Neural progenitor cell (in vitro differentiated cells): ENCODE data around the gene FEZF1. TPM values are rescaled to one million over a fixed set of nuclear protein-coding genes. Genes with fewer than 3 reads are reported as not detected.

Source experiments
- DNase-seq: peaks from one replicate; pipeline ENCODE4 v3.0.0-alpha.2; 2016; ENCODE audit warnings: low spot score
- H2AFZ ChIP-seq: fragments of 200-600 bp; sonication (generic); replicated peaks from 2 replicates; pipeline ENCODE4 v1.6.1; 2016; ENCODE audit warnings: antibody characterized with exemption
- H3F3A ChIP-seq: fragments of 200-600 bp; sonication (generic); 2 replicates; pipeline ENCODE4 v1.6.1; 2016; ENCODE audit warnings: antibody characterized with exemption, low read depth
- H3K27ac ChIP-seq: fragments of 200-600 bp; sonication (generic); 2 replicates; pipeline ENCODE4 v1.5.1; 2016; ENCODE audit warnings: mild to moderate bottlenecking
- H3K27me3 ChIP-seq: fragments of 200-600 bp; sonication (generic); 2 replicates; pipeline ENCODE4 v1.6.1; 2016; ENCODE audit warnings: mild to moderate bottlenecking, moderate library complexity
- H3K36me3 ChIP-seq: fragments of 200-600 bp; sonication (generic); 2 replicates; pipeline ENCODE4 v1.5.1; 2016
- H3K4me1 ChIP-seq: fragments of 200-600 bp; sonication (generic); 2 replicates; pipeline ENCODE4 v1.6.1; 2016; ENCODE audit warnings: mixed run types
- H3K4me2 ChIP-seq: fragments of 200-600 bp; sonication (generic); 2 replicates; pipeline ENCODE4 v1.6.1; 2016
- H3K4me3 ChIP-seq: fragments of 200-600 bp; sonication (generic); 2 replicates; pipeline ENCODE4 v1.5.1; 2016
- H3K79me2 ChIP-seq: fragments of 200-600 bp; sonication (generic); 2 replicates; pipeline ENCODE4 v1.6.1; 2016; ENCODE audit warnings: low read depth
- H3K9ac ChIP-seq: fragments of 200-600 bp; sonication (generic); 2 replicates; pipeline ENCODE4 v1.6.1; 2016
- H3K9me3 ChIP-seq: fragments of 200-600 bp; sonication (generic); 2 replicates; pipeline ENCODE4 v1.5.1; 2016; ENCODE audit warnings: low read depth
- H4K20me1 ChIP-seq: fragments of 200-600 bp; sonication (generic); 2 replicates; pipeline ENCODE4 v1.6.1; 2016; ENCODE audit warnings: low read depth
- H3K27ac Mint-ChIP-seq: 3 replicates; pipeline ENCODE4 v1.8.0; 2021; ENCODE audit warnings: mixed read lengths
- H3K27me3 Mint-ChIP-seq: 2 replicates; pipeline ENCODE4 v1.8.0; 2022; ENCODE audit warnings: low read depth, mild to moderate bottlenecking, inconsistent platforms, moderate library complexity, mixed read lengths; ENCODE audit not compliant: insufficient read depth
- H3K36me3 Mint-ChIP-seq: 3 replicates; pipeline ENCODE4 v1.8.0; 2021; ENCODE audit warnings: mixed read lengths
- H3K4me1 Mint-ChIP-seq: 3 replicates; pipeline ENCODE4 v1.8.0; 2021; ENCODE audit warnings: mixed read lengths
- H3K4me3 Mint-ChIP-seq: 3 replicates; pipeline ENCODE4 v1.8.0; 2021; ENCODE audit warnings: mild to moderate bottlenecking, moderate library complexity, mixed read lengths
- H3K9me3 Mint-ChIP-seq: 3 replicates; pipeline ENCODE4 v1.8.0; 2020; ENCODE audit warnings: mixed read lengths
- CTCF ChIP-seq: fragments of 200-600 bp; sonication (generic); IDR thresholded peaks from 2 replicates; pipeline ENCODE4 v1.5.1; 2017; ENCODE audit warnings: antibody characterized with exemption, mild to moderate bottlenecking
- EZH2 ChIP-seq: fragments of 200-600 bp; sonication (generic); IDR thresholded peaks from 2 replicates; pipeline ENCODE4 v1.6.1; 2017; ENCODE audit warnings: antibody characterized with exemption, mild to moderate bottlenecking, moderate library complexity
- EZH2phosphoT487 ChIP-seq: fragments of 200-600 bp; sonication (generic); IDR thresholded peaks from 2 replicates; pipeline ENCODE4 v1.6.1; 2017; ENCODE audit warnings: antibody characterized with exemption
- total RNA-seq: library from RNA; depleted of rRNA; stranded (reverse); fragments of >200 nt; gene quantifications from 2 replicates; pipeline ENCODE4 v1.2.3, GENCODE V29; 2015; ENCODE audit warnings: low replicate concordance

FEZF1 gene
- total RNA-seq, 1 donor from 2014 or later, result 330 TPM

- H4K20me1 ChIP-seq, result peaks cover 49% of the 10 kb centered on the region
- peaks cover 13% of the 10 kb centered on the region for H3K9me3 Mint-ChIP-seq
- DNase-seq, result peak; percentile 91
- peak overlapping the region; percentile 92 for H3K4me3 ChIP-seq
- H3F3A ChIP-seq, result peaks cover 84% of the 10 kb centered on the region
- H3K4me1 ChIP-seq, result peaks cover 60% of the 10 kb centered on the region
- H3K36me3 ChIP-seq, result no peaks in the 10 kb centered on the region
- H3K4me2 ChIP-seq, result peak overlapping the region; percentile 98
- peaks cover 95% of the 10 kb centered on the region for H3K79me2 ChIP-seq
- peaks cover 1% of the 10 kb centered on the region for H3K36me3 Mint-ChIP-seq
- no peak overlapping the region for H3K27ac Mint-ChIP-seq
- no peak overlapping the region for H2AFZ ChIP-seq
- H3K4me3 Mint-ChIP-seq, result peak overlapping the region; percentile 71
- H3K27ac ChIP-seq, result peak overlapping the region; percentile 96
- peak overlapping the region; percentile 70 for H3K9ac ChIP-seq
- no peaks in the 10 kb centered on the region for H3K9me3 ChIP-seq
- H3K27me3 Mint-ChIP-seq, result peaks cover 27% of the 10 kb centered on the region
- TF ChIP-seq EZH2 (peak; percentile 32), CTCF (no peak)
- H3K4me1 Mint-ChIP-seq, result peaks cover 14% of the 10 kb centered on the region
- H3K27me3 ChIP-seq, result no peaks in the 10 kb centered on the region
Measured at GRCh38 chr7:122316467-122317388, 12.2 kb upstream of the FEZF1 start.

GRCh38 chr7:122315507-122316466, 11.2 kb upstream of the FEZF1 start:
- H3K27ac Mint-ChIP-seq, result no peak overlapping the region
- H3K4me2 ChIP-seq, result peak overlapping the region; percentile 98
- no peaks in the 10 kb centered on the region for H3K9me3 ChIP-seq
- TF ChIP-seq CTCF (no peak), EZH2phosphoT487 (no peak), EZH2 (no peak)
- peaks cover 1% of the 10 kb centered on the region for H3K36me3 Mint-ChIP-seq
- H3K9ac ChIP-seq, result peak overlapping the region; percentile 70
- H3K4me1 ChIP-seq, result peaks cover 70% of the 10 kb centered on the region
- peaks cover 13% of the 10 kb centered on the region for H3K9me3 Mint-ChIP-seq
- H3K4me1 Mint-ChIP-seq, result peaks cover 22% of the 10 kb centered on the region
- peaks cover 89% of the 10 kb centered on the region for H3F3A ChIP-seq
- DNase-seq, result peak; percentile 68
- peaks cover 32% of the 10 kb centered on the region for H3K27me3 Mint-ChIP-seq
- H2AFZ ChIP-seq, result no peak overlapping the region
- H3K27me3 ChIP-seq, result no peaks in the 10 kb centered on the region
- H3K4me3 ChIP-seq, result peak overlapping the region; percentile 92
- H3K27ac ChIP-seq, result peak overlapping the region; percentile 96
- no peak overlapping the region for H3K4me3 Mint-ChIP-seq
- peaks cover 100% of the 10 kb centered on the region for H3K79me2 ChIP-seq
- H4K20me1 ChIP-seq, result peaks cover 58% of the 10 kb centered on the region
- no peaks in the 10 kb centered on the region for H3K36me3 ChIP-seq

GRCh38 chr7:122314284-122314683, 9.7 kb upstream of the FEZF1 start:
- peaks cover 31% of the 10 kb centered on the region for H3K4me1 Mint-ChIP-seq
- TF ChIP-seq EZH2phosphoT487 (no peak), EZH2 (no peak), CTCF (no peak)
- H3K27me3 Mint-ChIP-seq, result peaks cover 38% of the 10 kb centered on the region
- Histone ChIP-seq H3K27ac (peak overlapping the region; percentile 96), H3K4me2 (peak overlapping the region; percentile 98), H3K27me3 (no peaks in the 10 kb centered on the region), H3K4me3 (peak overlapping the region; percentile 92), H3K9ac (peak overlapping the region; percentile 70), H3K36me3 (peaks cover 3% of the 10 kb centered on the region), H2AFZ (no peak overlapping the region), H4K20me1 (peaks cover 71% of the 10 kb centered on the region), H3K9me3 (no peaks in the 10 kb centered on the region), H3F3A (peaks cover 100% of the 10 kb centered on the region), H3K79me2 (peaks cover 100% of the 10 kb centered on the region), H3K4me1 (peaks cover 56% of the 10 kb centered on the region)
- peaks cover 1% of the 10 kb centered on the region for H3K36me3 Mint-ChIP-seq
- no peak for DNase-seq
- no peak overlapping the region for H3K27ac Mint-ChIP-seq
- H3K4me3 Mint-ChIP-seq, result no peak overlapping the region
- H3K9me3 Mint-ChIP-seq, result peaks cover 13% of the 10 kb centered on the region
